Measurements from ENCODE around the gene ADGRV1. TPM values are rescaled to one million over a fixed set of nuclear protein-coding genes. Genes with fewer than 3 reads are reported as not detected.

The ADGRV1 gene
- polyA plus RNA-seq, 1 donor = 1.1 TPM

GRCh38 chr5:90878549-90879196 is 320.1 kb downstream of the ADGRV1 start:
- DNase-seq = no peak

- DNase-seq = no peak
Measured at GRCh38 chr5:90881626-90882150, 323.1 kb downstream of the ADGRV1 start.

- no peak for DNase-seq
Measured at GRCh38 chr5:90882448-90882847, 323.9 kb downstream of the ADGRV1 start.

- no peak for DNase-seq
Measured at GRCh38 chr5:90885180-90885868, 326.7 kb downstream of the ADGRV1 start.

GRCh38 chr5:90886381-90886780 is 327.8 kb downstream of the ADGRV1 start:
- DNase-seq = no peak

GRCh38 chr5:90888511-90889324 is 330.1 kb downstream of the ADGRV1 start:
- DNase-seq = no peak

GRCh38 chr5:90889325-90889600 is 330.7 kb downstream of the ADGRV1 start:
- DNase-seq = no peak

- no peak for DNase-seq
Measured at GRCh38 chr5:90890180-90890579, 331.6 kb downstream of the ADGRV1 start.

- DNase-seq = no peak
Measured at GRCh38 chr5:90894866-90895420, 336.3 kb downstream of the ADGRV1 start.

GRCh38 chr5:90897618-90898017 is 339.0 kb downstream of the ADGRV1 start:
- no peak for DNase-seq

- DNase-seq = no peak
Measured at GRCh38 chr5:90898326-90899013, 339.9 kb downstream of the ADGRV1 start.

GRCh38 chr5:90899014-90899604 is 340.5 kb downstream of the ADGRV1 start:
- DNase-seq = no peak

GRCh38 chr5:90901261-90901660 is 342.7 kb downstream of the ADGRV1 start:
- no peak for DNase-seq

- DNase-seq = no peak
Measured at GRCh38 chr5:90902170-90902569, 343.6 kb downstream of the ADGRV1 start.

GRCh38 chr5:90902651-90903386 is 344.2 kb downstream of the ADGRV1 start:
- DNase-seq = no peak

- peak; percentile 30 for DNase-seq
Measured at GRCh38 chr5:90909101-90909503, 350.5 kb downstream of the ADGRV1 start.

GRCh38 chr5:90909940-90910339 is 351.3 kb downstream of the ADGRV1 start:
- no peak for DNase-seq

- no peak for DNase-seq
Measured at GRCh38 chr5:90911169-90911568, 352.6 kb downstream of the ADGRV1 start.

- DNase-seq = no peak
Measured at GRCh38 chr5:90912476-90912875, 353.9 kb downstream of the ADGRV1 start.

- no peak for DNase-seq
Measured at GRCh38 chr5:90915393-90915792, 356.8 kb downstream of the ADGRV1 start.
